ENCODE results near the gene ADAT3. TPM values are rescaled to one million over a fixed set of nuclear protein-coding genes. Genes with fewer than 3 reads are reported as not detected.

Gene ADAT3
- total and polyA plus RNA-seq, 4 donors = 4.0 to 11.9 (median 6.8) TPM

DNA sequence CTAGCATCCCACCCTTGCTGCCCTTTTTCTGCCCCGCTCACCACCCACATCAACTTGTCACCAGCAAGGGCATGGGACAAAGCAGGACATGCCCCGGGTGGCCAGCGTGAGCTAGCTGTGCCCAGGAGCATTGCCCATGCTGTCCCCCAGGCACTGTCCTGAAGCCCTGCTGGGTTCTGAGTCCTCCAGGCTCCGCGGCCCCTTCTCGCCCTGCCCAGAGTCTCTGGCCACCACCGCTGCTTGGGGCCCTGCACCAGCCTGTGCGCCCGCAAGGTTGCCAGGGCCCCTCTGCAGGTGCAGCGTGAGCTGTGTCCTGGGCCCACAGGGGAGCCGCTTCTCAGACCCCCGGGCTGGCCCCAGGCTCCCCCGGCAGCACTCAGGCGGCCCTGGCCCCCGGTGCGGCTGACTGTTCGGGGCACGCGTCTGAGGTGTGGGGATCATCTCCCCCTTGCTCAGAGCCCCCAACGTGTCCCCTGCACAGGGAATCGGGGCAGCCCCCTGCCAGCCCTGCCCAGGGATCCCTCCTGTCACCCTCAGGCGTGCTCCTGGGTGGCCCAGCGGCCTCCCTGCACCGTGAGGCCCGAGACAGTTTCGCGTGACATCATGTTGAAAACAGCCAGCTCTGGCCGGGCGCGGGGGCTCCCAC is 39.8 kb downstream of the ADAT3 start:
- Histone ChIP-seq H3K27me3 (ENCODE audit: control insufficient read depth in 3 of 3, insufficient read depth in 3 of 3, low read length in 2 of 3) (no peaks in the 10 kb centered on the region), H3K4me3 (no peak overlapping the region), H3K9ac (ENCODE audit: insufficient read depth in 1 of 2, low read length in 2 of 2) (no peak overlapping the region), H3K36me3 (ENCODE audit: control insufficient read depth in 4 of 4, insufficient read depth in 4 of 4, low read length in 4 of 4) (peaks cover 0 to 3% (median 0%) of the 10 kb centered on the region in 4 donors), H3K4me1 (ENCODE audit: control insufficient read depth in 5 of 5, insufficient read depth in 5 of 5, low read length in 5 of 5) (peaks cover 0 to 16% (median 3%) of the 10 kb centered on the region in 5 donors), H3K27ac (ENCODE audit: low read depth in 1 of 2, low read length in 1 of 2) (no peak overlapping the region), H3K9me3 (ENCODE audit: control insufficient read depth in 4 of 4, insufficient read depth in 3 of 4, low read length in 3 of 4) (no peaks in the 10 kb centered on the region)
- ATAC-seq (ENCODE audit: insufficient read depth, low FRiP score) = no peak
- WGBS, 2 donors = 89 to 93% methylated on average over 29 to 30 of the region's 30 CpGs
- TF ChIP-seq, protein P1, sequence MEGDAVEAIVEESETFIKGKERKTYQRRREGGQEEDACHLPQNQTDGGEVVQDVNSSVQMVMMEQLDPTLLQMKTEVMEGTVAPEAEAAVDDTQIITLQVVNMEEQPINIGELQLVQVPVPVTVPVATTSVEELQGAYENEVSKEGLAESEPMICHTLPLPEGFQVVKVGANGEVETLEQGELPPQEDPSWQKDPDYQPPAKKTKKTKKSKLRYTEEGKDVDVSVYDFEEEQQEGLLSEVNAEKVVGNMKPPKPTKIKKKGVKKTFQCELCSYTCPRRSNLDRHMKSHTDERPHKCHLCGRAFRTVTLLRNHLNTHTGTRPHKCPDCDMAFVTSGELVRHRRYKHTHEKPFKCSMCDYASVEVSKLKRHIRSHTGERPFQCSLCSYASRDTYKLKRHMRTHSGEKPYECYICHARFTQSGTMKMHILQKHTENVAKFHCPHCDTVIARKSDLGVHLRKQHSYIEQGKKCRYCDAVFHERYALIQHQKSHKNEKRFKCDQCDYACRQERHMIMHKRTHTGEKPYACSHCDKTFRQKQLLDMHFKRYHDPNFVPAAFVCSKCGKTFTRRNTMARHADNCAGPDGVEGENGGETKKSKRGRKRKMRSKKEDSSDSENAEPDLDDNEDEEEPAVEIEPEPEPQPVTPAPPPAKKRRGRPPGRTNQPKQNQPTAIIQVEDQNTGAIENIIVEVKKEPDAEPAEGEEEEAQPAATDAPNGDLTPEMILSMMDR (IDR thresholded peaks at IDR 0.05; ENCODE audit: control extremely low read depth, extremely low read depth) = no peak
- no peak for DNase-seq

- Histone ChIP-seq H3K27ac (ENCODE audit: low read depth in 1 of 2, low read length in 1 of 2) (no peak overlapping the region), H3K27me3 (ENCODE audit: control insufficient read depth in 3 of 3, insufficient read depth in 3 of 3, low read length in 2 of 3) (no peaks in the 10 kb centered on the region), H3K9ac (ENCODE audit: insufficient read depth in 1 of 2, low read length in 2 of 2) (no peak overlapping the region), H3K4me1 (ENCODE audit: control insufficient read depth in 5 of 5, insufficient read depth in 5 of 5, low read length in 5 of 5) (peaks cover 0 to 13% (median 3%) of the 10 kb centered on the region in 5 donors), H3K4me3 (no peak overlapping the region), H3K9me3 (ENCODE audit: control insufficient read depth in 4 of 4, insufficient read depth in 3 of 4, low read length in 3 of 4) (no peaks in the 10 kb centered on the region), H3K36me3 (ENCODE audit: control insufficient read depth in 4 of 4, insufficient read depth in 4 of 4, low read length in 4 of 4) (peaks cover 0 to 3% (median 0%) of the 10 kb centered on the region in 4 donors)
- TF ChIP-seq, protein P1 (IDR thresholded peaks at IDR 0.05; ENCODE audit: control extremely low read depth, extremely low read depth) = peak; percentile 11
- DNase-seq = peak in 1 of 3 donors; percentile 8
- whole genome bisulfite sequencing, 2 donors = 73 to 76% methylated on average over 18 of the region's 18 CpGs
- ATAC-seq (ENCODE audit: insufficient read depth, low FRiP score) = no peak
These were observed 40.7 kb downstream of the ADAT3 start for GRCh38 chr19:1945899-1946298.

GRCh38 chr19:1947651-1948209 is 42.5 kb downstream of the ADAT3 start:
- H3K27ac ChIP-seq (ENCODE audit: low read depth in 1 of 2, low read length in 1 of 2) = no peak overlapping the region
- H3K4me1 ChIP-seq (ENCODE audit: control insufficient read depth in 5 of 5, insufficient read depth in 5 of 5, low read length in 5 of 5) = peaks cover 0 to 11% (median 3%) of the 10 kb centered on the region in 5 donors
- peaks cover 0 to 8% (median 2%) of the 10 kb centered on the region in 4 donors for H3K36me3 ChIP-seq (ENCODE audit: control insufficient read depth in 4 of 4, insufficient read depth in 4 of 4, low read length in 4 of 4)
- TF ChIP-seq, protein P1 (IDR thresholded peaks at IDR 0.05; ENCODE audit: control extremely low read depth, extremely low read depth) = no peak
- DNase-seq (no peak), ATAC-seq (ENCODE audit: insufficient read depth, low FRiP score) (peak; percentile 7)
- no peaks in the 10 kb centered on the region for H3K27me3 ChIP-seq (ENCODE audit: control insufficient read depth in 3 of 3, insufficient read depth in 3 of 3, low read length in 2 of 3)
- no peak overlapping the region for H3K9ac ChIP-seq (ENCODE audit: insufficient read depth in 1 of 2, low read length in 2 of 2)
- 80 to 84% methylated on average over 33 to 34 of the region's 34 CpGs for WGBS, 2 donors
- H3K4me3 ChIP-seq = no peak overlapping the region
- no peaks in the 10 kb centered on the region for H3K9me3 ChIP-seq (ENCODE audit: control insufficient read depth in 4 of 4, insufficient read depth in 3 of 4, low read length in 3 of 4)
